Neural cell (in vitro differentiated cells): ENCODE results near the gene SLC24A3. TPM values are rescaled to one million over a fixed set of nuclear protein-coding genes. Genes with fewer than 3 reads are reported as not detected.

Source experiments
- H2AFZ ChIP-seq: fragments of 200-600, 300-800 bp; sonication (generic), shearing (Covaris generic); 2 replicates; pipeline ENCODE4 v1.6.0; 2014; ENCODE audit warnings: low read depth, mild to moderate bottlenecking, antibody characterized with exemption, low read length, moderate library complexity
- H3F3A ChIP-seq: fragments of 200-600 bp; shearing (Covaris generic); 2 replicates; pipeline ENCODE4 v1.6.1; 2016; ENCODE audit warnings: mild to moderate bottlenecking, moderate library complexity, mixed read lengths, antibody characterized with exemption, low read length; ENCODE audit not compliant: insufficient read depth, poor library complexity, severe bottlenecking
- H3K27ac ChIP-seq: fragments of 200-600, 300-800 bp; sonication (generic), shearing (Covaris generic); 2 replicates; pipeline ENCODE4 v1.5.1; 2014; ENCODE audit warnings: mild to moderate bottlenecking, low read length, moderate library complexity
- H3K27me3 ChIP-seq: fragments of 300-800, 200-600 bp; sonication (generic), shearing (Covaris generic); 2 replicates; pipeline ENCODE4 v1.6.0; 2014; ENCODE audit warnings: mild to moderate bottlenecking, low read depth, low read length, moderate library complexity; ENCODE audit not compliant: insufficient read depth
- H3K36me3 ChIP-seq: fragments of 300-800, 200-600 bp; sonication (generic), shearing (Covaris generic); 2 replicates; pipeline ENCODE4 v1.5.1; 2014; ENCODE audit warnings: mild to moderate bottlenecking, antibody characterized with exemption, low read length, moderate library complexity; ENCODE audit not compliant: insufficient read depth
- H3K4me2 ChIP-seq: fragments of 300-800, 200-600 bp; sonication (generic), shearing (Covaris generic); 2 replicates; pipeline ENCODE4 v1.6.0; 2014; ENCODE audit warnings: mild to moderate bottlenecking, low read length
- H3K4me3 ChIP-seq: fragments of 300-800, 200-600 bp; sonication (generic), shearing (Covaris generic); 2 replicates; pipeline ENCODE4 v1.5.1; 2014; ENCODE audit warnings: mild to moderate bottlenecking, low read length, moderate library complexity
- H3K79me2 ChIP-seq: fragments of 200-600 bp; shearing (Covaris generic); replicated peaks from 2 replicates; pipeline ENCODE4 v1.6.0; 2014; ENCODE audit warnings: mild to moderate bottlenecking, low read length, moderate library complexity; ENCODE audit not compliant: insufficient read depth
- H3K9ac ChIP-seq: fragments of 300-800, 200-600 bp; sonication (generic), shearing (Covaris generic); 2 replicates; pipeline ENCODE4 v1.6.1; 2016; ENCODE audit warnings: mild to moderate bottlenecking, low read length, mixed read lengths
- H3K9me2 ChIP-seq: fragments of 200-600 bp; shearing (Covaris generic); 2 replicates; pipeline ENCODE4 v1.6.1; 2016; ENCODE audit warnings: mild to moderate bottlenecking, low read length, mixed read lengths; ENCODE audit not compliant: insufficient read depth
- H3K9me3 ChIP-seq: fragments of 200-600, 300-800 bp; sonication (generic), shearing (Covaris generic); 2 replicates; pipeline ENCODE4 v1.6.1; 2016; ENCODE audit warnings: mild to moderate bottlenecking, mixed run types, low read length, moderate library complexity, mixed read lengths
- H4K20me1 ChIP-seq: fragments of 200-600 bp; shearing (Covaris generic); 2 replicates; pipeline ENCODE4 v1.6.1; 2016; ENCODE audit warnings: mild to moderate bottlenecking, mixed run types; ENCODE audit not compliant: insufficient read depth
- CTCF ChIP-seq: fragments of 450-650 bp; IDR thresholded peaks from 2 replicates; pipeline ENCODE4 v1.5.1; 2014; ENCODE audit warnings: antibody characterized with exemption, mild to moderate bottlenecking, moderate library complexity; ENCODE audit not compliant: poor library complexity, severe bottlenecking
- EP300 ChIP-seq: fragments of 450-650 bp; conservative IDR thresholded peaks from 2 replicates; pipeline ENCODE4 v1.6.1; 2014; ENCODE audit warnings: antibody characterized with exemption, mild to moderate bottlenecking, moderate library complexity; ENCODE audit not compliant: poor library complexity, severe bottlenecking
- EZH2 ChIP-seq: fragments of 200-600, 300-800 bp; shearing (Covaris generic), sonication (generic); IDR thresholded peaks from 2 replicates; pipeline ENCODE4 v1.6.1; 2014; ENCODE audit warnings: antibody characterized with exemption, low read length, borderline replicate concordance, mild to moderate bottlenecking; ENCODE audit not compliant: insufficient read depth, poor library complexity, severe bottlenecking
- MXI1 ChIP-seq: fragments of 450-650 bp; conservative IDR thresholded peaks from 2 replicates; pipeline ENCODE4 v1.6.1; 2014; ENCODE audit warnings: antibody characterized with exemption, mild to moderate bottlenecking; ENCODE audit not compliant: poor library complexity, severe bottlenecking
- POLR2AphosphoS5 ChIP-seq: IDR thresholded peaks from 2 replicates; pipeline ENCODE4 v1.6.1; 2012
- RAD21 ChIP-seq: fragments of 450-650 bp; conservative IDR thresholded peaks from 2 replicates; pipeline ENCODE4 v1.6.1; 2014; ENCODE audit warnings: antibody characterized with exemption, mild to moderate bottlenecking, moderate library complexity
- REST ChIP-seq: IDR thresholded peaks from 2 replicates; pipeline ENCODE4 v1.6.1; 2012; ENCODE audit warnings: borderline replicate concordance
- SMC3 ChIP-seq: fragments of 450-650 bp; conservative IDR thresholded peaks from 2 replicates; pipeline ENCODE4 v1.6.1; 2014; ENCODE audit warnings: antibody characterized with exemption, mild to moderate bottlenecking, moderate library complexity; ENCODE audit not compliant: poor library complexity
- TAF1 ChIP-seq: IDR thresholded peaks from 2 replicates; pipeline ENCODE4 v1.6.1; 2012; ENCODE audit warnings: low read depth
- polyA plus RNA-seq: library from polyadenylated mRNA; depleted of rRNA; stranded (reverse); fragments of >200 nt; gene quantifications from 2 replicates; pipeline ENCODE4 v1.2.3, GENCODE V29; 2014

The SLC24A3 gene
- polyA plus RNA-seq, 1 donor from 2014 or later: 6.5 TPM

- H3K9ac ChIP-seq: no peak overlapping the region
- no peak overlapping the region for H3K4me3 ChIP-seq
- H3K79me2 ChIP-seq: no peaks in the 10 kb centered on the region
- H2AFZ ChIP-seq: no peak overlapping the region
- no peaks in the 10 kb centered on the region for H4K20me1 ChIP-seq
- H3K4me2 ChIP-seq: no peak overlapping the region
- TF ChIP-seq EP300: no peak
- TF ChIP-seq MXI1: no peak
- TF ChIP-seq EZH2: no peak
- no peak for TF ChIP-seq SMC3
- H3K9me3 ChIP-seq: no peaks in the 10 kb centered on the region
- H3K27me3 ChIP-seq: no peaks in the 10 kb centered on the region
- no peaks in the 10 kb centered on the region for H3K36me3 ChIP-seq
- no peaks in the 10 kb centered on the region for H3F3A ChIP-seq
- no peaks in the 10 kb centered on the region for H3K9me2 ChIP-seq
- H3K27ac ChIP-seq: no peak overlapping the region
These were observed 440.2 kb downstream of the SLC24A3 start for GRCh38 chr20:19652591-19653026.

- no peaks in the 10 kb centered on the region for H3F3A ChIP-seq
- H3K79me2 ChIP-seq: no peaks in the 10 kb centered on the region
- H2AFZ ChIP-seq: no peak overlapping the region
- no peak overlapping the region for H3K9ac ChIP-seq
- no peaks in the 10 kb centered on the region for H3K27me3 ChIP-seq
- no peak overlapping the region for H3K4me2 ChIP-seq
- H3K9me3 ChIP-seq: no peaks in the 10 kb centered on the region
- TF ChIP-seq EZH2 (no peak), CTCF (no peak), EP300 (no peak), TAF1 (no peak), RAD21 (no peak), POLR2AphosphoS5 (no peak), REST (no peak), SMC3 (no peak), MXI1 (no peak)
- H3K27ac ChIP-seq: no peak overlapping the region
- no peak overlapping the region for H3K4me3 ChIP-seq
- H4K20me1 ChIP-seq: no peaks in the 10 kb centered on the region
- H3K9me2 ChIP-seq: no peaks in the 10 kb centered on the region
- no peaks in the 10 kb centered on the region for H3K36me3 ChIP-seq
These were observed 440.9 kb downstream of the SLC24A3 start for GRCh38 chr20:19653327-19653726.

- H4K20me1 ChIP-seq: no peaks in the 10 kb centered on the region
- H3K36me3 ChIP-seq: no peaks in the 10 kb centered on the region
- no peaks in the 10 kb centered on the region for H3K79me2 ChIP-seq
- no peak for TF ChIP-seq TAF1
- TF ChIP-seq POLR2AphosphoS5: no peak
- TF ChIP-seq RAD21: no peak
- no peak for TF ChIP-seq CTCF
- TF ChIP-seq EZH2: no peak
- TF ChIP-seq REST: no peak
- TF ChIP-seq MXI1: no peak
- no peak for TF ChIP-seq EP300
- no peaks in the 10 kb centered on the region for H3K9me3 ChIP-seq
- H3K4me3 ChIP-seq: no peak overlapping the region
- H3K4me2 ChIP-seq: no peak overlapping the region
- H3K9ac ChIP-seq: no peak overlapping the region
- no peak overlapping the region for H3K27ac ChIP-seq
- H3K27me3 ChIP-seq: no peaks in the 10 kb centered on the region
- H3K9me2 ChIP-seq: no peaks in the 10 kb centered on the region
- H3F3A ChIP-seq: no peaks in the 10 kb centered on the region
- H2AFZ ChIP-seq: no peak overlapping the region
These were observed 442.5 kb downstream of the SLC24A3 start for GRCh38 chr20:19654921-19655320.
